Measurements from ENCODE around the gene PSMC3.

Gene PSMC3

DNA sequence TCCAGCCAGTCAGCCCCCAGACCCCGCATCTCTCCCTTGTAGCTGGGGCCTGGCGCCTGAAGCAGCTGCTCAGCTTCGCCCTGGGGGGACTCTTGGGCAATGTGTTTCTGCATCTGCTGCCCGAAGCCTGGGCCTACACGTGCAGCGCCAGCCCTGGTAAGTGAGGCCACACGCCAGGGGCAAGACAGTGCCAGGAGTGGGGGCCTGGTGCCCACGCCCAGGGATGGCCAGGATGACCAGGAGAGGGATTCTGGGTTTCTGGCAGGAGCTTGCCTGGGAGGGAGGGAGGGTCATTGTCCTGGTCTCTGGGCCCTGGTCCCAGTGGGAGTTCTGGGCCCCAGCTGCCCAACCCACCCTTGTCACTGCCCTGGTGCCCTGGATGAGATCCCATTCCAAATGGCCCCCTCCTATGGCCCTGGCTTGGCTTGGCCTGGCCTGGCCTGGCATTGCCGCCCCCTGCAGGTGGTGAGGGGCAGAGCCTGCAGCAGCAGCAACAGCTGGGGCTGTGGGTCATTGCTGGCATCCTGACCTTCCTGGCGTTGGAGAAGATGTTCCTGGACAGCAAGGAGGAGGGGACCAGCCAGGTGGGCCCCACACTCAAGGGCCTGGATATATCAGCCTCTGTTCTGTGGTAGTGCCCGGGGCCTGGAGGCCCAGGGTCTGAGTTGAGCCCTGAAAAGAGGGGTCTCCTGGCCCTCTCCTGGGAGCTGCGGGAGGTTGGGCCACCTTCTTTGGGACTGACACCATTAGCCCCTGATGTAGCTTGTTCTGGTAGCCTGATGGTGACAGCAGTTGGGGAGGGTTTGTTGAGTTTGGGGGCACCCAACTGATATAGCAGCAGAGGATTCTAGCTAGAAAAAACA is 14.1 kb downstream of the PSMC3 start:
- FAIRE-seq = no peak

DNA sequence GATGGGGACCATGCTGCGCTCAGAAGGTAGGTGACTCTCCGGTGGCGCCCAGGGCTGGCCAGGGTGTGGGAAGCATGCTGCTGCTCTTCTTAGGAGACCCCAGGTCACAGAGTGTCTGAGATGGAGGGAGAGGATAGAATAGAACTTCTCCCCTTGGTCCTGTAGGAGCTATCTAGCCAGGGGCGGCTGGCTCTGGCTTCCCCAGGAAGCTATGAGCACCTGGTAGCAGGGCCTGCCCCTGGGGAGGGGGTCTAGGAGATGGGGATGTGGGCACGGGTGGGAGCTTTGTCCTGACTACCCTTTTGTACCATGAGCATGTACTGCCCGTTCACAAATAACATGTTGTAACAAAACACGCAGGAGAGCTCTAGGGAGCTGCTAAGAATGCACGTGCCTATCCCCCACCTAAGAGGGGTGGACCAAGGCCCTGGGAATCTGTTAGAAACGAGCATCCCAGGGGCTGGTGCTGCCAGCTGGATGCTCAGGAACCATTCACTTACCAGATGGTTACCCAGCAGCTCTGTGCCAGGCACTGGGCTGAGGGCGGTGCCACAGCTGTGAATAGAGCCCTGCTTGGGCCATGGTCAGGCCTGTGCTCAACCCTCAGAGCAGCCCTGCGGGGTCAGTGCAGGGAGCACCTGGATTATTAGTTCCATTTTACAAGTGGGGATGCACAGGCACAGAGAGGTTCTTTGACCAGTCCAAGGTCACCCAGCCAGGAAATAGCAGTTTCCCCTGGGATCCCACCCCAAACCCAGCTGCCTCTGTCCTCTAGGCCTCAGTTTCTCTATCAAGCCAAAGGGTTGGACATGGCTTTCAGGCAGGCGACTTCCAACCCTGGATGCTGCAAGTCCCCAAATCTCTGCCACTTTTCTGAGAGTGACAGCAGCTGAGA is 15.6 kb downstream of the PSMC3 start:
- FAIRE-seq = no peak

DNA sequence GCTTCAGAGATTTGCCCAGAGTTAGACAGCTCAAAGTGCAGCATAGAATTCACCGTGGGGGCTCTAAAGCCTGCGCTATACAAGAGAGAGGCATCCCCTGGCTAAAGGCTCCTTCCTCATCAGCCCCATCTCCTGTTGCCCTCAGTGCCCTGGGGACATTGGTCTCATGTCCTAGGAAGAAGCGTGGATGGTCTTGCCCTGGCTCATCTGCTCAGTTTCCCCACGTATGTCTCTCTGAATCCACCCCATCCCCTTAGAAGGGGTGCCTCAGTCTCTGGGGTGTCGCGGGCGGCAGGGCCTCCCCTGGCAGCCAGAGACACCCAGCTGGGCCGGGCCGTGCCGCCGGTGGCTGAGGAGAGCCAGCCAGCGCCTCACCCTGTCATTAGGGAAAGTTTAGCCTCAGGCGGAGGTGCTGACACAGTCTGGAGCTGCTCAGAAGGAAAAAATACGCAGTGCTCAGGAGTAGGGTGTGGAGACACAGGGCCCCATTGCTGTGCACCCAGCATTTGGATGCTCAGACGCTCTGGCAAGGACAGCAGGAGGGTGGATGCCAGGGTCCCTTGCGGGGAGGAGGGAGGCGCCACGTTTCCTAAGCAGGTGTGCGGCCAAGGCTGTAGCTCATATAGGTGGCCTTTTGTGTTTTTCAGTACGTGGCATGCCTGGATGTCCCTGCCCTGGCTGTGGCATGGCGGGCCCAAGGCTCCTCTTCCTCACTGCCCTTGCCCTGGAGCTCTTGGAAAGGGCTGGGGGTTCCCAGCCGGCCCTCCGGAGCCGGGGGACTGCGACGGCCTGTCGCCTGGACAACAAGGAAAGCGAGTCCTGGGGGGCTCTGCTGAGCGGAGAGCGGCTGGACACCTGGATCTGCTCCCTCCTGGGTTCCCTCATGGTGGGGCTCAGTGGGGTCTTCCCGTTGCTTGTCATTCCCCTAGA is 16.5 kb downstream of the PSMC3 start:
- FAIRE-seq = no peak

DNA sequence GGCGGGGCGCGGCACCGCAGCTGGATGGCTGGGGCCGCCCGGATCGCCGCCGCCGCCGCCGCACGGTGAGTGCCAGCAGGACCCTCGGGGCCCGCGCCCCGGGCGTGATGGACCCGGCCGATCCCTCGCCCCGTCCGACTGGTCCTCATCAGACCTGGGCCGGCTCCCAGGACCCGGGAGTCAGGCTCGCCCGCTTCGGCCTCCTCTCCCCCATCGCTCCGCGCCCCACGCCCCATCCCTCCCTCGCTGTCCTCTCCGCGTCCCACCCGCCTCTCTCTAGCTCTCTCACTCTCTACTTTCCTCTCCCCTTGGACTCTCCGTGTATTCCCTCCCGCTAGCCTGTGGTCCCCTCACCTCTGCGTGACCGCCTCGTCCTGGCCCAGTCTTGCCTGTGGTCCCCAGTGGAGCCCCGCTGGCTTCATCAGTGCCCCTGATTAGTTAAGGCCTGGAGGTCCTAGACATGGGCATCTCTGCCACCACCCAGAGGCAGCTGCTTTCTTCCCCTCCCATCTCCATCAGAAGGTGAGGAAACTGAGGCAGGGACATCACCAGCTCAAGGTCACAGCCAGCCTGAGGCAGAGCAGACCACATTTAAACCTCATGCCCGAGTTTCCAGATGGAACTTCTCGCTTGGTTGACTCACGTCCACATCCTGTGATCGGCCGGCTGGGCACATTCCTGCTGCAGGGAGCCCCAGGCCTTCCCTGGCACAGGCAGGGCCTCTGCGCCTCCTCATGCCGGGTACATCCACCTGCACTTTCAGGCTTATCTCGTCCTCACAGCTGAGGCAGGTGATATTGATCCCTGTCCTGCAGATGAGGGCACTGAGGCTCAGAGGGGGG is 17.4 kb downstream of the PSMC3 start:
- FAIRE-seq = no peak

DNA sequence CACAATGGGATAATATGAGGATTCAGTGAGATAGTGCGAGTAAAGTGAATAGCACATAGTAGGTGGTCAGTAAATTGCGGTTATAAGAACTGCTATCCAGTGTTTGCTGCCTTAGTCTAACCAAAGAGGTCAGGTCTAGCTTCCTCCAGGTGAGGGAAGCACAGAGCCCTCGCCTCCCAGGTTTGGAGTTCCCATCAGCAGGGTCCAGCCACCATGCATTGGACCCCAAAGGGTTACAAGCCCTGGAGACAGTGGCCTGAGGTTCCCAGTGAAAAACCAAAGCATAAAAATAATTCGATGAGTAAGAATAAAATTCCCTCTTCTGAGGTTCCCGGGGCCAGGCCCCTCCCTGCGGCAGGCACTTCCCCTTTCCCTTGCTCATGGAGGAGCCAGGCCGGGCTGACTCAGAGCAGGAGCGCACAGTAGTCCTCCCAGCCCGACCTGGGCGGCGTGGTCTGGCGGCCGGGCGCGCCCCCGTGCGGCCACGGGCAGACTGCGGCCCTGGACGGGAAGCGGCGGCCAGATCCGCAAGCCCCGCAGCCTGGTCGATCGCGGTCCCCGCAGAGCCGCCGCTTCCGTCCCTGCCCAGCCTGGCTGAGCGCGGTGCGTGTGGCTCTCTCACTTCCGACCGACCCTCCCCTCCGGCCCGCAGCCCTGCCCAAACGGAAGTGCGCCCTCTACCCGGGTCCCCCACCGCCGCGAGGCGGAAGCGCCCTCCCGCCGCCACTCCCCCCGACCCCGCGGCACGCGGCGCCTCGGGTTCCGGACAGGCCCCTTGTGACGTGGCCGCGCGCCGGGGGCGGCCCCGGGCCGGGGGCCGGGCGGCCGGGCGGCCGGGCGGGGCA is 18.3 kb downstream of the PSMC3 start, which contains the start of gene SLC39A13:
SLC39A13 (plus strand) TSS at position 845 of the 845 bp plus-strand sequence. CDS start 1,505 bp downstream, outside the sequence.
- FAIRE-seq = no peak

DNA sequence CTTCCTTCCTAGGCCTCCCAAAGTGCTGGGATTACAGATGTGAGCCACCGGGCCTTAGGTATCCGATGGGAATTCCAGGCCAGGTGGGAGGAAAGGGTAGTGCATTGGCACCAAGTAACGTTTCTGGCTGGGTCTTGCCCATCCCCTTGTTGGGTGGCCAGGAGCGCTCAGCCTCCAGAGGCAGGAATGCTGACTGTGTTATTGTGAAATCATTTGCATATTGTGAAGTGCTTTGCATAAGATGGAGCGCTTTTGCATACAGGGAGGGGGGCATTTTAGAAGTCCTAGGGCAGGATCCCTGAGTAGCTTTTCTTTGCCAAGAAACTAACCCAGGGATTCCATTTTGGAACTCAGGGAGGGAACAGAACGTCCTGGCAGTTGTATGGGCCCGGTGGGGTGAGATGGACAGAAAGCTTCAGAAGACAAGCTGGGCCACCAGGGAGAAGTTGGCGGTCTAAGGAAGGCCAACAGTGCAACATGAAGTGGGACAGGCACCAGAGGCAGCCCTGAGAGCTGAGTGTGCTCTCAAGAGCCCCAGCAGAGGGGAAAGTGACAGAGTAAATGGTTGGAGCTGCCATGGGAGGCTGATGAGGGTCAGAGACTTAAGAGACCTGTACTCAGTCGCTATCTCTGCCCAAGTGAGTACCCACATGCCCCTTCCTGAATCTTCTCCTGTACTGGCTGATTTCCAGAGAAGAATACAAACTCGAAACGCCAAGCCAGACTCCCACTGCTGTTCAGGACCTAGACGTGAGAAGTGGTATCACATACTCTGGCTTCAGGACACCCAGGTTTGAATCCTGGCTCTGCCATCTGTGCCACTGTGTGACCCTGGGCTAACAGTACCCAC is 19.1 kb downstream of the PSMC3 start:
- FAIRE-seq = no peak

DNA sequence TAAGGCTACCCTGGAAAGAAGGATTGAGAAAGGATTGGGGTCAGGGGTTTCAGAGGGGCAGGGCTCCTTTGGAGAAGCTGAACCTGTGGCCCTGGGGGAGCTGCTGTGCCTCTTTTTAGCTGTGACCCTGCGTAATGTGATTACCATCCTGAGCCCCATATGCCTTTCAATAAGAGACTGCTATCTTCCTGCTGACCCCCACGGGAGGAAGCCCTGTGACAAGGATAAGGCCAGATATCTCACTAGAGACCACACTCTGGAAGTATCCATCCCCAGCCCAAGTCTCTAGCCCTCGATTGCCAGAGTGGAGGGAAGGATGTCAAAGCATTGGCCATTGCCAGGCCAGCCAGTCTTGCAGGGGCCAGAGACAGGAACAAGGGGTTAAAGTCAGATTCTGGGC is 22.7 kb downstream of the PSMC3 start:
- no peak for FAIRE-seq

DNA sequence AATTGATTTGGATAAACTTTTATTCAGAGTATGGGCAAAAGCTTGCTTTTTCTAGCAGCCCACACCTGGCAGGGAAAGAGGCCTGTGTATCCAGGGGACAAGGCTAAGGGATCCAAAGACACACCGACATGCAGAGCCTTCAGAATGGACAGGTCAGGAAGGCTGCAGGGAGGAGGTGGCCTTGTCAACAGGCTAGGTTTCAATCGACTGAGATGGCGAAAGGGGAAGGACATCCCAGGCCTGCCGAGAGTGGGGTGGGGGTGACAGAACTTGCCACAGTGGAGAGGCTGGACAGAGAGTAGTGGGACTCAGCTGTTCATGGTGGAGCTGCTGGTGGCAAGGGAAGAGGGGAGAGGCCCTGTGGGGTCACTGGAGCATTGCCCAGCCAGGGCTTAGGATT is 23.1 kb downstream of the PSMC3 start:
- no peak for FAIRE-seq

DNA sequence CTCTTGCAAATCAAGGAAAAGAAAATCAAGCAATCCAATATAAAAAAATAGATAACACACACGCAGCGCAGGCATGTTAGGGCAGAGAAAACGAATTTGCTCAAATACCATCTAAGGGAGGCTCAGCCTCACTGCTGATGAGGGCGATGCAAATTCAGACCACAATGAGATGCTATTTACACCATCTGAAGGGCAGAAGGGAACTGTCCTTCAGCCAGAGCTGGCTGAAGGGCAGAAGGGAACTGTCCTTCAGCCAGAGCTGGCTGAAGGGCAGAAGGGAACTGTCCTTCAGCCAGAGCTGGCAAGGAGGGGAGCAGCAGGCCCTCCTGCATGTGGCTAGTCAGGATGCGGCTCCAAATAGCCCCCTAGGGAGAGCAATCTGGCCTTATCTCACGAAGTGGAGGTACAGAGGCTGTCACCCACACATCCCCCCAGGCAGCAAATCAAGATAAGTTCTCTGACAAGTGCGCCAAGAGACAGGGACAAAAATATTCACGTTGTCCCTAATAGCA is 25.4 kb downstream of the PSMC3 start:
- FAIRE-seq = no peak

DNA sequence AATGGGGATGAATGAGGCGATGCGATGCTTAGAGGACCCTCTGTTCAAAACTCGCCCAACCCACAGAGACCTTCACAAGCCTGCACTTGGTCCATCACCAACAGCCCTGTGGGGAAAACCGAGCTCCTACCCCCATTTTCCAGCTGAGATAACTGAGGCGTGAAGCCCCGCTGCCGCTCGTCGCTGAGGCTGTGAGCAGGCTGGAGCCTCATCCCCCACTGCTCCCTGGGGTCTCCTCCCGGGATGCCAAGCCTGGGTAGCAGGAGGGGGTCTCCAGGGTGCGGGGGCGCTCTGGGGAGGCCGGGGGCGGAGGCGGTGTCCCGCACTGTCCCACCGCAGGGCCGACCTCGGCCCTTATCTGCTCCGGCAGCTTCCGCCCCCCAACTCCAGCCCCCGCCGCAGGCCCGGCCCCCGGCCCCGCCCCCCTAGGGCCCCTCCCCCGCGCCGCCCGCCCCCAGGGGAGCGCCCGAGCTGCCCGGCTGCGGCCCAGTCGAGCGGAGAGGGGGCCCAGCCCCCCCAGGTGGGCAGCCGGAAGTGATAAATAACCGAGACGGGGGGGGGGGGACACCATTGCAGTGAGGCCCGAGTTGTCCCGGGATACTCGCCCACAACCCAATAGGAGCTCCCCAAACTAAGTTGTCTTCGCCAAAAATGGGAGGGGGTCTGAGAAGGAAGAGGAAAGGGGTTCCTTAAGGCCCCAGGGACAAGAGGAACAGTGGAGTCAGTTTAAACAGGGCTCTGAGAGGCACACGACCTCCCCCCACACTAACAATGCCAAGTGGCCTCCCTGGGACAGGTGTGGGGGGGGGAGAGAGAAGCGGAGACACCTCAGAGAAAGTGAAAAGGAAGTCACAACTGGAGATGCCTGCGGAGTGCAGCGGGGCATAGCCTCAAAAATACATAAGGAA is 26.1 kb downstream of the PSMC3 start:
- FAIRE-seq = no peak

DNA sequence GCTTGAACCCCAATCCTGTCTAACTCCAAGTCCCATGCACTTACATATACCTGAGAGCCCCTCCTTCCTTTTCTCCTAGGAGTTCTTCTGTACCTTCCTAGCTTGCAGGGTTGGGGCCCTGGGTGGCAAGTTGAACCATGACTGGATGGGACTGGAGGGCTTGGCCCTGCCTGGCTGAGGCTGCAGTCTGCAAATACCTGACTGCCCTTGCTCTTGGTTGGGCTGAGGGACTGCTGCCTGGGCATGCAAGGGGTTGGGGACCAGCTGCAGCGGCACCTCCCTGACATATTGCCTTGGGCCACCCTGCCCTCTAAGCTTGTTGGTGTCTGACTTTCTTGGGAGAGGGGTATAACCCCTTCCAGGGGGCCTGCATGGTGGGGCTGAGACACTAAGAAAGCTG is 27.7 kb downstream of the PSMC3 start:
- FAIRE-seq = no peak

DNA sequence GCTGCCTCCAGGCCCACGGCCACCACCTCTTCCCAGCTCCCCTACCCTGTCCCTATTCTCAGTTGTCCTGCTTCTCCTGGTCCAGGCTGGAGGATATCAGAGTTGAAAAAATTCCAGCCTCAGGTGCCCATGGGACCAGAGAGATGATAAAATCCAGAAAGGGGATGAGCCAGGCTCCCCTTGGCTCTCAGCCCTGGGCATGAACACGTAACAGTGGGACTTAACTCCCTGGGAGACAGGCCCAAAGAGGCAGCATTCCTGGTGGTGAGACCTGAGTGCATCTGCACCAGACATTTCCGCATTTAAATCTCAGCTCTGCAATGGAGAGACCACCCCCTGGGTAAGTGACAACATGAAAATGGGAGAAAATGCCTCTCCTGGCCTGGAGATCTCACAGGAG is 28.2 kb downstream of the PSMC3 start:
- FAIRE-seq = no peak

DNA sequence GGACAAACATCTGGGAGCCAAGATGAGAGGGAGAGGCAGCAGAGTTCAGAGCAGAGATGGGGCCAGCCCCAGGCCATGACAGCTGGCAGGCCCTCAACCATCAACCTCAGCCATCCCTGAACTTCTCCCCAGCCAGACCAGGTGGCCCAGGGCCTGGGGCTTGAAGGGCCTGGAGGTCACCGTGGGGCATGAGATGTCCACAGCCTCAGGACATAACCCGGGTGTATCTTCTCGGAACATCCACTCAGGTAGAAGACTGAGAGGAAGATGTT is 30.3 kb downstream of the PSMC3 start:
- FAIRE-seq = no peak

DNA sequence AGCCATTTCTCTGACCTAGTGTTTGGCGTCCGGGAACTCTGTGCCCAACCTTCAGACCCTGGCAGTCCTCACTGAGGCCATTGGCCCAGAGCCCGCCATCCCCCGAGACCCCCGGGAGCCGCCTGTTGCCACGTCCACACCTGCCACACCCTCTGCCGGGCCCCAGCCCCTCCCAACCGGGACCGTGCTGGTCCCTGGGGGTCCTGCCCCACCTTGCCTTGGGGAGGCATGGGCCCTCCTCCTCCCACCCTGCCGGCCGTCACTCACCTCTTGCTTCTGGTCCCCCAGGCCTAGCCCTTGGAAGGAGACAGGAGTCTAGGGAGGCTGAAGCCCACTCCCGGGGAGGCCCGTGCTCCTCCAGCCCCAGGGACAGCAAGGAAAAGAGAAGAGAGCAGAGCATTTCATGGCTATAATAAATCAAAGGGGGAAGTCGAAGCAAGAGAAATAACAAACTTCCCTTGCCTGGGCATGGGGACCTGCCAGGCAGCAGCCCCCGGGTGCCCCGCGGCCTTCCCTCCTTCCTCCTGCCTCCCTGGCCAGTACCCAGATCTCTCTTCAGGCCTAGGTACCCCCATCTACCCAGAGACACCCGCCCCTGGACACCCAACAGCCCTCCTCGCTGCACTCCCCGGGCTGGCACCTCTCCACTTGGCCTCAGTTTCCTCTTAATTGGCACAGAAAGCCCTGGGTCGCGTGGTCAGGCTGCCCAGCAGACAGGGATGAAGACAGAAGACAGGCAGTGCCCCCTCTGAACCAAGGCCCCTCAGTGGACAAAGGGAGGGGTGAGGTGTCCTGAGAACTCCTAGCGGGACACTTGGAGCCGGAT is 30.8 kb downstream of the PSMC3 start:
- FAIRE-seq = no peak

DNA sequence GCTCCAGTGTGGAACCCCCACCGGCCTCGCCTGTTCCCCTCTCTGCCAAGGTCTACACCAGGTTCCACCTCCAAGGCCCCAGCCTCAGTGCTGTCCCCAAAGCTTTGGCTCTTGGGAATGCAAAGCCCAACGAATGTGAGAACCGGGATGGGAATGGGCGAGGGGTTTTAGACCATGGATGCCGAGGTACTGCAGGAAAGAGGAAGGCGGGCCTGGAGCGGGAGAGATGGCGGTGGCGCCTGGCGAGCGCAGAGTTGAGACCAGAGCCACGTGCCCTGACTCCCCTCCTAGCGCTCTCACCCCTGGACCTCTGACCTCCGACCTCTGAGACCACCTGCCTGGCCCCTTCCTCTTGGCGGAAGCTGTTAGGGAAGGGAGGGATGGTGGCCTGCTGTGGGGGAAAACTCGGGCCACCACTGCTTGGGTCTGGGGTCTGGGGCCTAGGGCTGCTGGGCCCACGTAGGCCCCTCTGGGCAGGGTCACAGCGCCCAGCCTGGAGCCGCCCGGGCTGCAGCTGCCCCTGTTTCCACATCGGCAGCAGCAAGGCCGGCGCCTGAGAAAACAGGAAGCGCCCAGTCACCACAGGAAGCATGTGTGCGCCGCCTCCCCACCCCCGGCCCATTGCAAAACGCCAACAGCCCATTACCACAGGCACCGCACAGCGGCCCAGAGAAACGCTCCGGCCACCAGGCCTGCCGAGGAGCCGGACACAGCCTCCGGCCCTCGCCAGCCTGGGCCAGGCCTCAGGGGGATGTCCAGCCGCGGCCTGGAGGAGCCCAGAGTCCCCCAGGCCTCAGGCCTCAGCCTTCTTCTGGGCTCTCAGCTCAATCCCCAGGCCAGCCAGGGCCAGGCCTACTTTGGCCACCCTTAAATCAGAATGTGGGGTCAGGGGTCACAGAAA is 31.7 kb downstream of the PSMC3 start:
- FAIRE-seq = no peak

DNA sequence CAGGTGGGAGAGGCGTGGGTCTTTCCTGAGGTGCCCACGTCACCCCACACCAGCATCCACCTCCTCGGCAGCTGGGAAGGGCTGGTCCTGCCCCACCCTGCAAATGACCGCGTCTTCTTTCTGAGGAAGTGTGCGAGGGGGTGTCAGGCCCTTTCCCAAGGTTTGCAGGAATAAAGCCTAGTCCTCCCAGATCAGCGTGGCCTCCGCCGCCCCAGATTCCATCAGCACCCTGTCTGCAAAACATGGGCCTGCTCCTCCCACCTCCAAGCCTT is 32.3 kb downstream of the PSMC3 start:
- FAIRE-seq = no peak

Measured in endometrium (tissue), 2 donors.